ENCODE measurements around the gene KPTN. TPM values are rescaled to one million over a fixed set of nuclear protein-coding genes. Genes with fewer than 3 reads are reported as not detected.

The KPTN gene
- total and polyA plus RNA-seq, 2 of the 8 experiments (the other 6 are each of a cell fraction or from before 2014, with no cell fraction given): 23.6 to 31.3 TPM

DNA sequence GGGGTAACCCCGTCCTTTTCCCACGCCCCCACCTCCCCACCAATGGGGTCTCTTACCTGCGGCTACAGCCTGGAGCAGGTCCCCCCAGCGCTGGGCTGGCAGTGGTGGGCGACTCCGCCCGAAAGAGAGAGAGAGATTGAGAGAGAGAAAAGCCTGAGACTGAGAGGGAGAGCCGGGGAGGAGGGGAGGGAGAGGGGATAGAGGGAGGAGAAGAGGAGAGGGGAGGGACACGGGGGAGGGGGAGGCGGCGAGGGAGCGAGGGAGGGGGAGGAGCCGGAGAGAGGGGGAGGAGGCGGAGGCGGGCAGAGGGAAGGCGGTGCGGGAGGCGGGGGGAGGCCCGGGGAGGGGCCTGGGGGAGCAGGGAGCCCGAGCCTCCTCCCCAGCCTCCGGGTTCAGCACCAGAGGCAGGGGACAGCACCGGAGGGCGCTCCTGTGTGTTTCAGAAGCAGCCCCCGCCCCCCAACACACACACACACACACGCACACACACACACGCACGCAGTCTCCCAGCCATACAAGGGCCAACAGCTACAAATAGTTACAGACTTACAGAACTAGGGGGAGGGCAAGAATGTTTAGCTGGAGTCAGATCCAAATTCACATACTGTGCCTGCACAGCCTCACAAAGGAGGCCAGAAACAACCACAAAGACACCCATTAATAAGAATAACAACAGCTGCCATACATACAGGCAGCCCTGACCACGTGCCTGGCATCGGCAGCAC lies 12.1 kb downstream of the KPTN start, which contains the start of gene SLC8A2 (continued):
- TF ChIP-seq, protein P1, sequence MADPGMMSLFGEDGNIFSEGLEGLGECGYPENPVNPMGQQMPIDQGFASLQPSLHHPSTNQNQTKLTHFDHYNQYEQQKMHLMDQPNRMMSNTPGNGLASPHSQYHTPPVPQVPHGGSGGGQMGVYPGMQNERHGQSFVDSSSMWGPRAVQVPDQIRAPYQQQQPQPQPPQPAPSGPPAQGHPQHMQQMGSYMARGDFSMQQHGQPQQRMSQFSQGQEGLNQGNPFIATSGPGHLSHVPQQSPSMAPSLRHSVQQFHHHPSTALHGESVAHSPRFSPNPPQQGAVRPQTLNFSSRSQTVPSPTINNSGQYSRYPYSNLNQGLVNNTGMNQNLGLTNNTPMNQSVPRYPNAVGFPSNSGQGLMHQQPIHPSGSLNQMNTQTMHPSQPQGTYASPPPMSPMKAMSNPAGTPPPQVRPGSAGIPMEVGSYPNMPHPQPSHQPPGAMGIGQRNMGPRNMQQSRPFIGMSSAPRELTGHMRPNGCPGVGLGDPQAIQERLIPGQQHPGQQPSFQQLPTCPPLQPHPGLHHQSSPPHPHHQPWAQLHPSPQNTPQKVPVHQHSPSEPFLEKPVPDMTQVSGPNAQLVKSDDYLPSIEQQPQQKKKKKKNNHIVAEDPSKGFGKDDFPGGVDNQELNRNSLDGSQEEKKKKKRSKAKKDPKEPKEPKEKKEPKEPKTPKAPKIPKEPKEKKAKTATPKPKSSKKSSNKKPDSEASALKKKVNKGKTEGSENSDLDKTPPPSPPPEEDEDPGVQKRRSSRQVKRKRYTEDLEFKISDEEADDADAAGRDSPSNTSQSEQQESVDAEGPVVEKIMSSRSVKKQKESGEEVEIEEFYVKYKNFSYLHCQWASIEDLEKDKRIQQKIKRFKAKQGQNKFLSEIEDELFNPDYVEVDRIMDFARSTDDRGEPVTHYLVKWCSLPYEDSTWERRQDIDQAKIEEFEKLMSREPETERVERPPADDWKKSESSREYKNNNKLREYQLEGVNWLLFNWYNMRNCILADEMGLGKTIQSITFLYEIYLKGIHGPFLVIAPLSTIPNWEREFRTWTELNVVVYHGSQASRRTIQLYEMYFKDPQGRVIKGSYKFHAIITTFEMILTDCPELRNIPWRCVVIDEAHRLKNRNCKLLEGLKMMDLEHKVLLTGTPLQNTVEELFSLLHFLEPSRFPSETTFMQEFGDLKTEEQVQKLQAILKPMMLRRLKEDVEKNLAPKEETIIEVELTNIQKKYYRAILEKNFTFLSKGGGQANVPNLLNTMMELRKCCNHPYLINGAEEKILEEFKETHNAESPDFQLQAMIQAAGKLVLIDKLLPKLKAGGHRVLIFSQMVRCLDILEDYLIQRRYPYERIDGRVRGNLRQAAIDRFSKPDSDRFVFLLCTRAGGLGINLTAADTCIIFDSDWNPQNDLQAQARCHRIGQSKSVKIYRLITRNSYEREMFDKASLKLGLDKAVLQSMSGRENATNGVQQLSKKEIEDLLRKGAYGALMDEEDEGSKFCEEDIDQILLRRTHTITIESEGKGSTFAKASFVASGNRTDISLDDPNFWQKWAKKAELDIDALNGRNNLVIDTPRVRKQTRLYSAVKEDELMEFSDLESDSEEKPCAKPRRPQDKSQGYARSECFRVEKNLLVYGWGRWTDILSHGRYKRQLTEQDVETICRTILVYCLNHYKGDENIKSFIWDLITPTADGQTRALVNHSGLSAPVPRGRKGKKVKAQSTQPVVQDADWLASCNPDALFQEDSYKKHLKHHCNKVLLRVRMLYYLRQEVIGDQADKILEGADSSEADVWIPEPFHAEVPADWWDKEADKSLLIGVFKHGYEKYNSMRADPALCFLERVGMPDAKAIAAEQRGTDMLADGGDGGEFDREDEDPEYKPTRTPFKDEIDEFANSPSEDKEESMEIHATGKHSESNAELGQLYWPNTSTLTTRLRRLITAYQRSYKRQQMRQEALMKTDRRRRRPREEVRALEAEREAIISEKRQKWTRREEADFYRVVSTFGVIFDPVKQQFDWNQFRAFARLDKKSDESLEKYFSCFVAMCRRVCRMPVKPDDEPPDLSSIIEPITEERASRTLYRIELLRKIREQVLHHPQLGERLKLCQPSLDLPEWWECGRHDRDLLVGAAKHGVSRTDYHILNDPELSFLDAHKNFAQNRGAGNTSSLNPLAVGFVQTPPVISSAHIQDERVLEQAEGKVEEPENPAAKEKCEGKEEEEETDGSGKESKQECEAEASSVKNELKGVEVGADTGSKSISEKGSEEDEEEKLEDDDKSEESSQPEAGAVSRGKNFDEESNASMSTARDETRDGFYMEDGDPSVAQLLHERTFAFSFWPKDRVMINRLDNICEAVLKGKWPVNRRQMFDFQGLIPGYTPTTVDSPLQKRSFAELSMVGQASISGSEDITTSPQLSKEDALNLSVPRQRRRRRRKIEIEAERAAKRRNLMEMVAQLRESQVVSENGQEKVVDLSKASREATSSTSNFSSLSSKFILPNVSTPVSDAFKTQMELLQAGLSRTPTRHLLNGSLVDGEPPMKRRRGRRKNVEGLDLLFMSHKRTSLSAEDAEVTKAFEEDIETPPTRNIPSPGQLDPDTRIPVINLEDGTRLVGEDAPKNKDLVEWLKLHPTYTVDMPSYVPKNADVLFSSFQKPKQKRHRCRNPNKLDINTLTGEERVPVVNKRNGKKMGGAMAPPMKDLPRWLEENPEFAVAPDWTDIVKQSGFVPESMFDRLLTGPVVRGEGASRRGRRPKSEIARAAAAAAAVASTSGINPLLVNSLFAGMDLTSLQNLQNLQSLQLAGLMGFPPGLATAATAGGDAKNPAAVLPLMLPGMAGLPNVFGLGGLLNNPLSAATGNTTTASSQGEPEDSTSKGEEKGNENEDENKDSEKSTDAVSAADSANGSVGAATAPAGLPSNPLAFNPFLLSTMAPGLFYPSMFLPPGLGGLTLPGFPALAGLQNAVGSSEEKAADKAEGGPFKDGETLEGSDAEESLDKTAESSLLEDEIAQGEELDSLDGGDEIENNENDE (IDR thresholded peaks at IDR 0.05; ENCODE audit: insufficient replicate concordance, low read length): no peak
- TF ChIP-seq SUZ12 (IDR thresholded peaks at IDR 0.05; ENCODE audit: low read length): no peak
- TF ChIP-seq, protein P2, sequence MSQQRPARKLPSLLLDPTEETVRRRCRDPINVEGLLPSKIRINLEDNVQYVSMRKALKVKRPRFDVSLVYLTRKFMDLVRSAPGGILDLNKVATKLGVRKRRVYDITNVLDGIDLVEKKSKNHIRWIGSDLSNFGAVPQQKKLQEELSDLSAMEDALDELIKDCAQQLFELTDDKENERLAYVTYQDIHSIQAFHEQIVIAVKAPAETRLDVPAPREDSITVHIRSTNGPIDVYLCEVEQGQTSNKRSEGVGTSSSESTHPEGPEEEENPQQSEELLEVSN (IDR thresholded peaks at IDR 0.05): no peak; the same call in 1 of the 2 replicates
- no peak for TF ChIP-seq JUN (IDR thresholded peaks at IDR 0.05; ENCODE audit: low read depth, low read length)
- TF ChIP-seq EZH2 (IDR thresholded peaks at IDR 0.05; ENCODE audit: low read depth, low read length, severe bottlenecking): no peak
- no peak for TF ChIP-seq RAD21 (IDR thresholded peaks at IDR 0.05 in 1 of 2, conservative IDR thresholded peaks at IDR 0.05 in 1 of 2; ENCODE audit: low read depth in 2 of 2, low read length in 2 of 2)
- no peak for TF ChIP-seq KDM1A (IDR thresholded peaks at IDR 0.05; ENCODE audit: borderline replicate concordance, low read length)
- no peak for TF ChIP-seq BACH1 (IDR thresholded peaks at IDR 0.05; ENCODE audit: low read length)
- TF ChIP-seq KDM5A (IDR thresholded peaks at IDR 0.05; ENCODE audit: low read length): no peak

Measured in H1 (cell line).